Hepatocyte (in vitro differentiated cells): ENCODE measurements around the gene AIFM2. TPM values are rescaled to one million over a fixed set of nuclear protein-coding genes. Genes with fewer than 3 reads are reported as not detected.

Source experiments
- DNase-seq: peaks from one replicate; pipeline ENCODE4 v3.0.0-alpha.2; 2016; ENCODE audit warnings: low spot score
- H2AFZ ChIP-seq: fragments of 200-600 bp; sonication (generic); 2 replicates; pipeline ENCODE4 v1.6.0; 2016; ENCODE audit warnings: antibody characterized with exemption, mild to moderate bottlenecking
- H3K27ac ChIP-seq: fragments of 200-600 bp; sonication (generic); 2 replicates; pipeline ENCODE4 v1.5.1; 2016; ENCODE audit warnings: mild to moderate bottlenecking
- H3K27me3 ChIP-seq: fragments of 200-600 bp; sonication (generic); 2 replicates; pipeline ENCODE4 v1.6.1; 2016
- H3K36me3 ChIP-seq: fragments of 200-600 bp; sonication (generic); replicated peaks from 2 replicates; pipeline ENCODE4 v1.5.1; 2016; ENCODE audit warnings: low read depth; ENCODE audit not compliant: insufficient read depth
- H3K4me1 ChIP-seq: fragments of 200-600 bp; sonication (generic); 2 replicates; pipeline ENCODE4 v1.5.1; 2016; ENCODE audit warnings: mild to moderate bottlenecking, moderate library complexity; ENCODE audit not compliant: insufficient read depth
- H3K4me2 ChIP-seq: fragments of 200-600 bp; sonication (generic); 2 replicates; pipeline ENCODE4 v1.6.0; 2016
- H3K4me3 ChIP-seq: fragments of 200-600 bp; sonication (generic); 2 replicates; pipeline ENCODE4 v1.5.1; 2016; ENCODE audit warnings: mild to moderate bottlenecking
- H3K79me2 ChIP-seq: fragments of 200-600 bp; sonication (generic); 2 replicates; pipeline ENCODE4 v1.6.0; 2017; ENCODE audit warnings: mild to moderate bottlenecking
- H3K9me2 ChIP-seq: fragments of 200-600 bp; sonication (generic); replicated peaks from 2 replicates; pipeline ENCODE4 v1.6.0; 2017; ENCODE audit warnings: mild to moderate bottlenecking; ENCODE audit not compliant: insufficient read depth
- H3K9me3 ChIP-seq: fragments of 200-600 bp; sonication (generic); 2 replicates; pipeline ENCODE4 v1.5.1; 2016; ENCODE audit warnings: low read depth, mild to moderate bottlenecking
- H4K20me1 ChIP-seq: fragments of 200-600 bp; sonication (generic); 2 replicates; pipeline ENCODE4 v1.6.0; 2016; ENCODE audit warnings: mild to moderate bottlenecking; ENCODE audit not compliant: insufficient read depth, poor library complexity, severe bottlenecking
- CTCF ChIP-seq: fragments of 200-600 bp; sonication (generic); IDR thresholded peaks from 2 replicates; pipeline ENCODE4 v1.5.1; 2016; ENCODE audit warnings: antibody characterized with exemption, mild to moderate bottlenecking; ENCODE audit not compliant: poor library complexity
- EZH2 ChIP-seq: fragments of 200-600 bp; sonication (generic); IDR thresholded peaks from 2 replicates; pipeline ENCODE4 v1.6.1; 2016; ENCODE audit warnings: antibody characterized with exemption, mild to moderate bottlenecking, borderline replicate concordance
- EZH2phosphoT487 ChIP-seq: fragments of 200-600 bp; sonication (generic); IDR thresholded peaks from one replicate; pipeline ENCODE4 v1.6.1; 2018; ENCODE audit warnings: antibody characterized with exemption, mild to moderate bottlenecking, low read depth, moderate library complexity; ENCODE audit not compliant: unreplicated experiment, severe bottlenecking
- WGBS: methylation state at CpG from one replicate; pipeline ENCODE4 v1.1.6; 2016; ENCODE audit warnings: low lambda C conversion rate; ENCODE audit errors: missing lambda C conversion rate; 5-methylcytosine and 5-hydroxymethylcytosine counted together
- polyA plus RNA-seq: library from polyadenylated mRNA; unstranded; fragments of >200 nt; fragmentation: Nextera tagmentation; extraction: Ambion mirVana; gene quantifications from 2 replicates; pipeline ENCODE4 v1.2.1, GENCODE V29; 2016
- total RNA-seq: library from RNA; depleted of rRNA; stranded (reverse); fragments of >200 nt; gene quantifications from 2 replicates; pipeline ENCODE4 v1.2.3, GENCODE V29; 2014

Gene AIFM2
- total and polyA plus RNA-seq, 2 experiments from 2014 or later: 8.6 to 16.1 TPM

GRCh38 chr10:70070834-70071233 lies 61.8 kb downstream of the AIFM2 start:
- no peak for DNase-seq
- Histone ChIP-seq H3K9me3 (no peaks in the 10 kb centered on the region), H3K4me1 (no peaks in the 10 kb centered on the region), H3K4me2 (no peak overlapping the region), H3K79me2 (peaks cover 63% of the 10 kb centered on the region), H2AFZ (no peak overlapping the region), H3K36me3 (no peaks in the 10 kb centered on the region), H3K9me2 (no peaks in the 10 kb centered on the region), H4K20me1 (no peaks in the 10 kb centered on the region), H3K4me3 (no peak overlapping the region), H3K27ac (no peak overlapping the region), H3K27me3 (no peaks in the 10 kb centered on the region)
- no peak for TF ChIP-seq EZH2
- TF ChIP-seq EZH2phosphoT487: no peak
- TF ChIP-seq CTCF: no peak
- 89% methylated on average over 11 of the region's 11 CpGs for WGBS

GRCh38 chr10:70069346-70069745 lies 63.3 kb downstream of the AIFM2 start:
- Histone ChIP-seq H4K20me1 (no peaks in the 10 kb centered on the region), H2AFZ (no peak overlapping the region), H3K4me2 (no peak overlapping the region), H3K4me1 (no peaks in the 10 kb centered on the region), H3K79me2 (peaks cover 69% of the 10 kb centered on the region), H3K9me2 (no peaks in the 10 kb centered on the region), H3K27ac (no peak overlapping the region), H3K4me3 (no peak overlapping the region), H3K36me3 (no peaks in the 10 kb centered on the region), H3K9me3 (no peaks in the 10 kb centered on the region), H3K27me3 (no peaks in the 10 kb centered on the region)
- no peak for TF ChIP-seq CTCF
- TF ChIP-seq EZH2phosphoT487: no peak
- no peak for TF ChIP-seq EZH2
- no peak for DNase-seq
- WGBS: 81% methylated on average over 5 of the region's 5 CpGs

- Histone ChIP-seq H3K79me2 (peaks cover 73% of the 10 kb centered on the region), H3K4me1 (no peaks in the 10 kb centered on the region), H3K4me3 (no peak overlapping the region), H3K9me3 (no peaks in the 10 kb centered on the region), H4K20me1 (no peaks in the 10 kb centered on the region), H3K27ac (no peak overlapping the region), H3K27me3 (no peaks in the 10 kb centered on the region), H2AFZ (no peak overlapping the region), H3K4me2 (no peak overlapping the region), H3K36me3 (no peaks in the 10 kb centered on the region), H3K9me2 (no peaks in the 10 kb centered on the region)
- 84% methylated on average over 10 of the region's 10 CpGs for WGBS
- no peak for DNase-seq
- TF ChIP-seq CTCF (no peak), EZH2 (no peak), EZH2phosphoT487 (no peak)
Measured at GRCh38 chr10:70068925-70069324, 63.7 kb downstream of the AIFM2 start.

GRCh38 chr10:70067586-70067985 lies 65.0 kb downstream of the AIFM2 start:
- Histone ChIP-seq H3K27ac (no peak overlapping the region), H3K79me2 (peaks cover 75% of the 10 kb centered on the region), H3K9me3 (no peaks in the 10 kb centered on the region), H4K20me1 (peaks cover 5% of the 10 kb centered on the region), H3K4me3 (no peak overlapping the region), H3K27me3 (no peaks in the 10 kb centered on the region), H3K4me2 (no peak overlapping the region), H3K36me3 (no peaks in the 10 kb centered on the region), H3K9me2 (no peaks in the 10 kb centered on the region), H2AFZ (no peak overlapping the region), H3K4me1 (no peaks in the 10 kb centered on the region)
- DNase-seq: no peak
- TF ChIP-seq EZH2phosphoT487: no peak
- TF ChIP-seq CTCF: no peak
- no peak for TF ChIP-seq EZH2
- WGBS: 97% methylated on average over 2 of the region's 2 CpGs
